HEK293 (cell line): ENCODE results near the gene MACROH2A1.

Source experiments
- CTCF ChIA-PET: fragments of 350-600 bp; formaldehyde crosslinking; extraction: SDS; loops from one replicate; lab custom pipeline; 2021; ENCODE audit warnings: antibody characterized with exemption; lab: Yijun Ruan, JAX
- POLR2A ChIA-PET: fragments of 300-600 bp; formaldehyde crosslinking; extraction: SDS; loops from one replicate; lab custom pipeline; 2020; ENCODE audit warnings: antibody characterized with exemption, inconsistent platforms; lab: Yijun Ruan, JAX
- H3K27ac ChIP-seq: fragments of 200-500 bp; sonication (Bioruptor generic); 2 replicates; pipeline ENCODE4 v1.5.1; 2014; ENCODE audit warnings: low read depth, low read length, control low read depth, inconsistent platforms; ENCODE audit errors: extremely low read depth
- H3K36me3 ChIP-seq, 2 experiments: fragments of 200-500 bp in 1 of 2; sonication (Bioruptor generic) in 1 of 2; 1 replicate in 1 of 2; 2 replicates in 1 of 2; pipeline ENCODE4 v1.5.1; 2014 to 2017; ENCODE audit warnings: inconsistent platforms in 2 of 2, low read length in 2 of 2; ENCODE audit not compliant: control insufficient read depth in 2 of 2, insufficient read depth in 1 of 2
- H3K4me1 ChIP-seq: fragments of 200-500 bp; sonication (Bioruptor generic); 2 replicates; pipeline ENCODE4 v1.5.1; 2014; ENCODE audit warnings: mild to moderate bottlenecking, low read length, inconsistent platforms; ENCODE audit not compliant: control insufficient read depth, insufficient read depth
- H3K4me3 ChIP-seq: 2 replicates; pipeline ENCODE4 v1.5.1; 2011; ENCODE audit warnings: low read depth, mild to moderate bottlenecking, control low read depth, low read length, moderate library complexity
- H3K9me3 ChIP-seq: fragments of 200-500 bp; sonication (Bioruptor generic); 2 replicates; pipeline ENCODE4 v1.5.1; 2014; ENCODE audit warnings: low read depth, low read length, inconsistent platforms; ENCODE audit not compliant: control insufficient read depth, insufficient read depth
- BCL6B ChIP-seq: fragments of 450-650 bp; formaldehyde crosslinking; IDR thresholded peaks from 2 replicates; pipeline ENCODE4 v1.5.1; 2017; ENCODE audit warnings: missing biosample characterization, missing genetic modification characterization
- ELK4 ChIP-seq: IDR thresholded peaks from 2 replicates; pipeline ENCODE4 v1.6.1; 2011; ENCODE audit warnings: mild to moderate bottlenecking, low read depth, low read length, borderline replicate concordance
- KLF17 ChIP-seq: fragments of 450-650 bp; formaldehyde crosslinking; IDR thresholded peaks from 2 replicates; pipeline ENCODE4 v1.5.1; 2016; ENCODE audit warnings: missing biosample characterization, missing genetic modification characterization
- MEIS1 ChIP-seq: sonication (generic); formaldehyde crosslinking; IDR thresholded peaks from 2 replicates; pipeline ENCODE4 v1.8.1; 2022; ENCODE audit warnings: missing genetic modification reagents, mild to moderate bottlenecking, borderline replicate concordance
- OSR2 ChIP-seq: fragments of 450-650 bp; formaldehyde crosslinking; IDR thresholded peaks from 2 replicates; pipeline ENCODE4 v1.5.1; 2016; ENCODE audit warnings: missing biosample characterization, missing genetic modification characterization
- PBX3 ChIP-seq: sonication (generic); formaldehyde crosslinking; IDR thresholded peaks from 2 replicates; pipeline ENCODE4 v1.8.1; 2022; ENCODE audit warnings: mild to moderate bottlenecking, moderate library complexity, missing genetic modification reagents
- SCRT2 ChIP-seq: fragments of 450-650 bp; formaldehyde crosslinking; IDR thresholded peaks from 2 replicates; pipeline ENCODE4 v1.5.1; 2016; ENCODE audit warnings: missing biosample characterization, missing genetic modification characterization
- TSHZ1 ChIP-seq: fragments of 450-650 bp; formaldehyde crosslinking; IDR thresholded peaks from 2 replicates; pipeline ENCODE4 v1.5.1; 2016; ENCODE audit warnings: missing biosample characterization, missing genetic modification characterization, borderline replicate concordance
- YY1 ChIP-seq: fragments of 450-650 bp; formaldehyde crosslinking; IDR thresholded peaks from 2 replicates; pipeline ENCODE4 v1.5.1; 2018; ENCODE audit warnings: missing biosample characterization, missing genetic modification characterization
- ZFHX2 ChIP-seq: fragments of 450-650 bp; formaldehyde crosslinking; conservative IDR thresholded peaks from 2 replicates; pipeline ENCODE4 v1.5.1; 2016; ENCODE audit warnings: missing biosample characterization, missing genetic modification characterization
- ZNF18 ChIP-seq: fragments of 450-650 bp; formaldehyde crosslinking; IDR thresholded peaks from 2 replicates; pipeline ENCODE4 v1.5.1; 2016; ENCODE audit warnings: missing biosample characterization, missing genetic modification characterization
- ZNF266 ChIP-seq: fragments of 450-650 bp; formaldehyde crosslinking; IDR thresholded peaks from 2 replicates; pipeline ENCODE4 v1.5.1; 2016; ENCODE audit warnings: missing biosample characterization, missing genetic modification characterization, low read depth
- ZNF37A ChIP-seq: fragments of 450-650 bp; IDR thresholded peaks from 2 replicates; pipeline ENCODE4 v1.5.1; 2018; ENCODE audit warnings: missing biosample characterization, missing genetic modification characterization
- ZNF391 ChIP-seq: fragments of 450-650 bp; formaldehyde crosslinking; IDR thresholded peaks from 2 replicates; pipeline ENCODE4 v1.5.1; 2016; ENCODE audit warnings: low read depth, missing biosample characterization, missing genetic modification characterization, borderline replicate concordance
- ZNF473 ChIP-seq: fragments of 450-650 bp; formaldehyde crosslinking; IDR thresholded peaks from 2 replicates; pipeline ENCODE4 v1.5.1; 2017; ENCODE audit warnings: missing biosample characterization, missing genetic modification characterization
- ZNF530 ChIP-seq: fragments of 450-650 bp; formaldehyde crosslinking; IDR thresholded peaks from 2 replicates; pipeline ENCODE4 v1.5.1; 2016; ENCODE audit warnings: low read depth, missing biosample characterization, missing genetic modification characterization
- ZNF610 ChIP-seq: fragments of 450-650 bp; formaldehyde crosslinking; IDR thresholded peaks from 2 replicates; pipeline ENCODE4 v1.5.1; 2016; ENCODE audit warnings: missing biosample characterization, missing genetic modification characterization, borderline replicate concordance
- ZNF670 ChIP-seq: fragments of 450-650 bp; formaldehyde crosslinking; IDR thresholded peaks from 2 replicates; pipeline ENCODE4 v1.5.1; 2016; ENCODE audit warnings: missing biosample characterization, missing genetic modification characterization, low read depth
- ZNF677 ChIP-seq: fragments of 450-650 bp; IDR thresholded peaks from 2 replicates; pipeline ENCODE4 v1.5.0; 2018; ENCODE audit warnings: missing biosample characterization, mild to moderate bottlenecking, missing genetic modification characterization, moderate library complexity

The MACROH2A1 gene

GRCh38 chr5:135322271-135322670 is 76.8 kb downstream of the MACROH2A1 start:
- no peak overlapping the region for H3K27ac ChIP-seq
- no peaks in the 10 kb centered on the region for H3K36me3 ChIP-seq
- no peaks in the 10 kb centered on the region for H3K4me1 ChIP-seq
- TF ChIP-seq SCRT2 (tag by site-specific recombination) (no peak), BCL6B (tag by site-specific recombination) (no peak), KLF17 (no peak), ZFHX2 (tag by site-specific recombination) (no peak), ZNF473 (tag by site-specific recombination) (no peak), ZNF610 (tag by site-specific recombination) (no peak), ZNF391 (tag by site-specific recombination) (no peak), ZNF530 (tag by site-specific recombination) (no peak), ZNF266 (tag by site-specific recombination) (no peak), ZNF18 (tag by site-specific recombination) (no peak), ZNF670 (tag by site-specific recombination) (no peak), YY1 (tag by site-specific recombination) (no peak), MEIS1 (CRISPR knock-in tag) (no peak), ZNF37A (no peak), ZNF677 (tag by site-specific recombination) (no peak), OSR2 (no peak), PBX3 (CRISPR knock-in tag) (no peak), TSHZ1 (tag by site-specific recombination) (no peak), ELK4 (no peak)
- CTCF ChIA-PET: no interaction called here
- POLR2A ChIA-PET: no interaction called here
- H3K4me3 ChIP-seq: no peak overlapping the region
- no peaks in the 10 kb centered on the region for H3K9me3 ChIP-seq
